ENCODE data around the gene SAFB. TPM values are rescaled to one million over a fixed set of nuclear protein-coding genes. Genes with fewer than 3 reads are reported as not detected.

The SAFB gene
- total RNA-seq, 4 donors from 2014 or later = 29.8 to 60.0 (median 56.1) TPM

DNA sequence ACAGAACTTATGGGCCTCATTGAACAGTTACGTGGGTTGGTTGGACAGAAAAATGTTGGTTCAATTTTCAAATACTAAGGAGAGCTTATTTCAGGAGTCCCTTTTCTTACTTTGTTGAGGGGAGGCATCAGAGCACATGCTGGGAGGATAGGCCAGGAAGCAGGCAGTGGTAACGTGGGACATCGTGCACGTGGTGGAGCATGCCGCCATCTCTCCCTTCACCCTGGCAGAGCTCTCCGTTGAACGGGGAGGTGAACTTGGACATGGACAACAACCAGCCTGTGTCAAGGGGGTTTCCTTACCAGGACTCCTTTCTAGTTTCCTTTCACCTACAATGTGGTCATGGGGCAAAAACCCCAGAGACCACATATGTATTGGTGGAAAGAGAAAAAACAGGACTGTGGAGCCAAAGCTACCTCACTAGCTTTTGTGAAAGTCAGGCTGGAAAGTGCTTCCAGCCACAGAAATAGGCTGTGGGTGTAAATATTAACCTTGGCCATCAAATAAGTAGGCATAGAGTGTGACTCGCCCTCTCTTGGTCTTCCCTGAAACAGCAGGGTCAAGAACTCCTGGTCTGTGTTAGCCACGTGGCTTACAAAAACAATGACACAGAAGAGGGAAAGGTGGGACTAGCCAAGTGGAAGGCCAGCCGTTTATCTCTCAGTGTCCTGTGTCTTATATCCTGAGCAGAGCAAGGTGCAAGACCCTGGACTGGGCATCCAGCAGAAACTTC, 43.1 kb downstream of the SAFB start:
- no peak for DNase-seq
- ATAC-seq = no peak
- TF ChIP-seq, protein P1, sequence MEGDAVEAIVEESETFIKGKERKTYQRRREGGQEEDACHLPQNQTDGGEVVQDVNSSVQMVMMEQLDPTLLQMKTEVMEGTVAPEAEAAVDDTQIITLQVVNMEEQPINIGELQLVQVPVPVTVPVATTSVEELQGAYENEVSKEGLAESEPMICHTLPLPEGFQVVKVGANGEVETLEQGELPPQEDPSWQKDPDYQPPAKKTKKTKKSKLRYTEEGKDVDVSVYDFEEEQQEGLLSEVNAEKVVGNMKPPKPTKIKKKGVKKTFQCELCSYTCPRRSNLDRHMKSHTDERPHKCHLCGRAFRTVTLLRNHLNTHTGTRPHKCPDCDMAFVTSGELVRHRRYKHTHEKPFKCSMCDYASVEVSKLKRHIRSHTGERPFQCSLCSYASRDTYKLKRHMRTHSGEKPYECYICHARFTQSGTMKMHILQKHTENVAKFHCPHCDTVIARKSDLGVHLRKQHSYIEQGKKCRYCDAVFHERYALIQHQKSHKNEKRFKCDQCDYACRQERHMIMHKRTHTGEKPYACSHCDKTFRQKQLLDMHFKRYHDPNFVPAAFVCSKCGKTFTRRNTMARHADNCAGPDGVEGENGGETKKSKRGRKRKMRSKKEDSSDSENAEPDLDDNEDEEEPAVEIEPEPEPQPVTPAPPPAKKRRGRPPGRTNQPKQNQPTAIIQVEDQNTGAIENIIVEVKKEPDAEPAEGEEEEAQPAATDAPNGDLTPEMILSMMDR (IDR thresholded peaks at IDR 0.05 in 4 of 5, conservative IDR thresholded peaks at IDR 0.05 in 1 of 5) = no peak
- TF ChIP-seq POLR2A (IDR thresholded peaks at IDR 0.05) = no peak
- peaks cover 0 to 9% of the 10 kb centered on the region in 2 donors for H3K4me1 ChIP-seq
- H3K36me3 ChIP-seq = peaks cover 3 to 90% of the 10 kb centered on the region in 2 donors
- H3K27me3 ChIP-seq = no peaks in the 10 kb centered on the region
- H3K9me3 ChIP-seq = no peaks in the 10 kb centered on the region
- no peak overlapping the region for H3K4me3 ChIP-seq
- intact Hi-C loops (cut with DNase I; ENCODE audit: low total_unique reads) (no loop called here), in situ Hi-C loops (cut with MboI; ENCODE audit: low sequenced_read_pairs in 4 of 4) (no loop called here)
- peak overlapping the region in 2 of 4 donors; percentile 49 to 76 for H3K27ac ChIP-seq

DNA sequence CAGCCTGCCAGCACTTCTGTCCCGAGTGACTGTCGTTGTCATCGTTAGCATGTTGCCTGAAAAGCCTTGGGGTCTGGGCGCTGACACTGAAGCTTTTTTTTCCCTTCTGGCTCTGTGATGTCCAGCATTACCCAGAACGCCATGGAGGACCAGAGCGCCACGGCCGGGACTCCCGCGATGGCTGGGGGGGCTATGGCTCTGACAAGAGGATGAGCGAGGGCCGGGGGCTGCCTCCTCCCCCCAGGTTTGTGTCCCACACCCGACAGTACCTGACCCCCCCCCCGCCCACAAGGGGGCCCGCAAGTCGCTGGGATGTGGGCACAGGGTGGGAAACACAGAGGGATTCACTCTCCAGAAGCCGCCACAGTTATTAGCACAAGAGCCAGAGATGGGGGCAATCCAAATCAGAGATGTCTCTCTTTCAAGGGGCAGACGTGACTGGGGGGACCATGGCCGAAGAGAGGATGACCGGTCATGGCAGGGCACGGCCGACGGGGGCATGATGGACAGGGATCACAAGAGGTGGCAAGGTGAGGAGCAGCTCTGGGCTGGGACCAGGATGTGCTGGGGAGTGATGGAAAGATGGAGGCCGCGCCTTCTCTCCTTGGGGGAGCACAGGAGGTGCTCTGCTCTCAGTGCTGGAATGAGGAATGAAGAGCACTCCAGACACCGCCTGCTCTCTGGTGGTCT, 44.2 kb downstream of the SAFB start:
- intact Hi-C loops (cut with DNase I; ENCODE audit: low total_unique reads) (no loop called here), in situ Hi-C loops (cut with MboI; ENCODE audit: low sequenced_read_pairs in 4 of 4) (no loop called here)
- H3K27ac ChIP-seq = no peak overlapping the region
- H3K9me3 ChIP-seq = no peaks in the 10 kb centered on the region
- peaks cover 0 to 9% of the 10 kb centered on the region in 2 donors for H3K4me1 ChIP-seq
- H3K4me3 ChIP-seq = no peak overlapping the region
- H3K36me3 ChIP-seq = peaks cover 3 to 79% of the 10 kb centered on the region in 2 donors
- TF ChIP-seq, protein P1 (IDR thresholded peaks at IDR 0.05 in 4 of 5, conservative IDR thresholded peaks at IDR 0.05 in 1 of 5) = no peak
- TF ChIP-seq POLR2A (IDR thresholded peaks at IDR 0.05) = no peak
- DNase-seq = no peak
- no peak for ATAC-seq
- no peaks in the 10 kb centered on the region for H3K27me3 ChIP-seq

DNA sequence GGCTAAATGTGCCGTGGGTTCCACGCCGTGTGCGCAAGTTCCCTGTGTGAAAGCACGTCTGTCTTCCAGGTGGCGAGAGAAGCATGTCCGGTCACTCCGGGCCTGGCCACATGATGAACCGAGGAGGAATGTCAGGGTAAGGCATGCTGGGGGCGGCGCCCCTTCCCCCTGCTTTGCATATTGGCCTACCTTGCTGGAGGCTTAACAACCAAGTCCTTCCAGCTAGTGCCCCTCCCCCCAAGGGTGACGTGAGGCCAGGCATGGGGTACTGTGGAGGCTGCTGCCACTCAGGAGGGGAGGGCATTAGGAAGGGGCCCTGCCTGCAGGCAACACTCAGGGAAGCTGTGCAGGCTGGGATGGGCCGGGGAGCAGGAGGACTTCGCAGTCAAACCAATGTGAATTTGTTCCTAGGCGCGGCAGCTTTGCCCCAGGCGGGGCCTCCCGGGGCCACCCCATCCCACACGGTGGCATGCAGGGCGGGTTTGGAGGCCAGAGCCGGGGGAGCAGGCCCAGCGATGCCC, 44.9 kb downstream of the SAFB start:
- Histone ChIP-seq H3K4me1 (peaks cover 0 to 9% of the 10 kb centered on the region in 2 donors), H3K27me3 (no peaks in the 10 kb centered on the region), H3K4me3 (no peak overlapping the region), H3K9me3 (no peaks in the 10 kb centered on the region), H3K36me3 (peaks cover 3 to 71% of the 10 kb centered on the region in 2 donors), H3K27ac (no peak overlapping the region)
- TF ChIP-seq, protein P1 (IDR thresholded peaks at IDR 0.05 in 4 of 5, conservative IDR thresholded peaks at IDR 0.05 in 1 of 5) = no peak
- no peak for TF ChIP-seq POLR2A (IDR thresholded peaks at IDR 0.05)
- in situ Hi-C loops (cut with MboI; ENCODE audit: low sequenced_read_pairs in 4 of 4) (no loop called here), intact Hi-C loops (cut with DNase I; ENCODE audit: low total_unique reads) (no loop called here)
- DNase-seq (no peak), ATAC-seq (no peak)

DNA sequence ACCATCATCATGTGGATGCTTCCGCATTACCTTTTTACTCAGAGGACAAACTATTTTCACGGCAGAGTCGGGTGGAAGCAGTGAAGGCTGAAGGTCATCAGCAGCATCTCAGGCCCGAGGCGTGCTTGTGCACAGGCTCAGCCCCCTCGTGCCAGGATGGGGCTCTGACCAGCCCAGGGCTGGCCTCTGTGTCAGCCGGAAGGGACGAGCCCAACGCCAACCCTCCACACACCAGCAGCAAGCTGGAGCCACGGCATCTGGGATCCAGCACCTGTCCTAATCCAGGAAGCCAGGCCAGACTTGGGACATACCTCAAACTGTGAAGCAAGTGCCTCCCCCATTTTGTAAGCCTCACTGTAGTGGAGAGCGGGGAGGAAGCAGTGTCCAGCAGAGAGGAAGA, 46.3 kb downstream of the SAFB start:
- H3K4me3 ChIP-seq = no peak overlapping the region
- peaks cover 0 to 57% of the 10 kb centered on the region in 2 donors for H3K36me3 ChIP-seq
- no peak for ATAC-seq
- peaks cover 0 to 7% of the 10 kb centered on the region in 2 donors for H3K4me1 ChIP-seq
- H3K9me3 ChIP-seq = no peaks in the 10 kb centered on the region
- no peak for DNase-seq
- no peak overlapping the region for H3K27ac ChIP-seq
- no peaks in the 10 kb centered on the region for H3K27me3 ChIP-seq
- TF ChIP-seq, protein P1 (IDR thresholded peaks at IDR 0.05 in 4 of 5, conservative IDR thresholded peaks at IDR 0.05 in 1 of 5) = no peak
- no peak for TF ChIP-seq POLR2A (IDR thresholded peaks at IDR 0.05)
- in situ Hi-C loops (cut with MboI; ENCODE audit: low sequenced_read_pairs in 4 of 4) = no loop called here
- intact Hi-C loops (cut with DNase I; ENCODE audit: low total_unique reads) = no loop called here
